Gastroesophageal sphincter (tissue), 4 donors: ENCODE data around the gene CAVIN2. TPM values are rescaled to one million over a fixed set of nuclear protein-coding genes. Genes with fewer than 3 reads are reported as not detected.
"Not testable (repeated sequence)": the region's sequence is repeated elsewhere in the genome, so short reads cannot be mapped to it uniquely, and the experiment has no call there.

Experiments
- ATAC-seq: fragments of 150-250 bp; one replicate; pipeline ENCODE4 v1.9.1; 2016; ENCODE audit warnings: mild to moderate bottlenecking, moderate library complexity
- H3K27ac ChIP-seq, 4 donors: fragments of 200-600 bp; sonication (generic) in 3 of 4; 1 replicate in 3 of 4; 2 replicates in 1 of 4; pipeline ENCODE4 v1.5.1; 2016 to 2019
- H3K27me3 ChIP-seq: fragments of 200-600 bp; sonication (generic); one replicate; pipeline ENCODE4 v1.5.1; 2019
- H3K36me3 ChIP-seq, 2 donors: fragments of 200-600 bp; sonication (generic); one replicate each; pipeline ENCODE4 v1.5.1; 2019; ENCODE audit warnings: control low read depth in 1 of 2
- H3K4me1 ChIP-seq, 3 donors: fragments of 200-600 bp; sonication (generic); 1 replicate in 2 of 3; 2 replicates in 1 of 3; pipeline ENCODE4 v1.5.1; 2016 to 2019; ENCODE audit warnings: control low read depth in 2 of 3
- H3K4me3 ChIP-seq, 2 donors: fragments of 200-600 bp; sonication (generic); one replicate each; pipeline ENCODE4 v1.5.1; 2019; ENCODE audit warnings: mild to moderate bottlenecking in 1 of 2, moderate library complexity in 1 of 2
- H3K9me3 ChIP-seq, 3 donors: fragments of 200-600 bp; sonication (generic); one replicate each; pipeline ENCODE4 v1.5.1; 2017 to 2019; ENCODE audit warnings: control low read depth in 2 of 3
- CTCF ChIP-seq, 4 experiments: fragments of 200-600 bp in 2 of 4; fragments of 450-650 bp in 2 of 4; sonication (generic) in 1 of 4; IDR thresholded peaks; one replicate each; pipeline ENCODE4 v1.5.1; 2017 to 2019; ENCODE audit warnings: antibody characterized with exemption in 4 of 4, mild to moderate bottlenecking in 2 of 4, moderate library complexity in 2 of 4
- EP300 ChIP-seq: sonication (generic); formaldehyde crosslinking; IDR thresholded peaks from one replicate; pipeline ENCODE4 v1.6.1; 2017; ENCODE audit warnings: antibody characterized with exemption, mild to moderate bottlenecking
- POLR2A ChIP-seq, 2 donors: fragments of 450-650 bp; IDR thresholded peaks; one replicate each; pipeline ENCODE4 v1.6.1; 2017; ENCODE audit warnings: antibody characterized with exemption in 2 of 2, mild to moderate bottlenecking in 2 of 2, moderate library complexity in 1 of 2
- POLR2AphosphoS5 ChIP-seq: sonication (generic); formaldehyde crosslinking; IDR thresholded peaks from one replicate; pipeline ENCODE4 v1.6.1; 2017; ENCODE audit warnings: antibody characterized with exemption
- WGBS, 2 donors: methylation state at CpG; one replicate each; pipeline ENCODE4 v1.1.5; 2018; ENCODE audit warnings: low coverage in 1 of 2; 5-methylcytosine and 5-hydroxymethylcytosine counted together
- total RNA-seq, 4 donors: library from RNA; depleted of rRNA; stranded (reverse); fragments of >200 nt; gene quantifications; one replicate each; pipeline ENCODE4 v1.1.0, GENCODE V29; 2016

CAVIN2 gene
- total RNA-seq, 4 donors from 2014 or later, result 72.8 to 192 (median 129) TPM

DNA sequence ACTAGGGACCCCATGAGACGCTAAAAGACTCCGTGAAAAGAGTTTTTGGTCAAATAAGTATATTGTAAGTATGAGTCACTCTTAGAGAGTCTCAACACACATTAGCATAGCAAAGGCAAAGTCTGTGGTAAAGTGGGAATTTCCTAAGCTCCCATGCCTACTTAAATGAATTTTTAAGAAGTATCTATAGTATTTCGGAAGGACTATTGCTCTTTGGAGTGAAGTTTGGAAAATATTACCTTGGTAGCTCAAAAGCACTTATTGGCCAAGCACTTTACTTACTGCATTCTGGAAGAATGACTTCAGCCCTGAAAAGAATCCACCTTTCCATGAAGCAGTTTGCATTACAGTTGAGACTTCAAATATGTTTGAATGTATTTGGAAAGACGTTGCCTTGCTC lies 57.1 kb downstream of the CAVIN2 start:
- Histone ChIP-seq H3K27me3 (no peaks in the 10 kb centered on the region), H3K36me3 (no peaks in the 10 kb centered on the region), H3K9me3 (peaks cover 0 to 7% (median 0%) of the 10 kb centered on the region in 3 donors), H3K27ac (no peak overlapping the region), H3K4me1 (no peaks in the 10 kb centered on the region), H3K4me3 (no peak overlapping the region)
- WGBS, 2 donors, result 70 to 71% methylated on average over 4 of the region's 4 CpGs
- TF ChIP-seq POLR2AphosphoS5 (no peak), CTCF (IDR thresholded peaks at IDR 0.05) (no peak), POLR2A (IDR thresholded peaks at IDR 0.05) (no peak), EP300 (no peak)
- ATAC-seq, result no peak

GRCh38 chr2:191786694-191787093 lies 60.2 kb downstream of the CAVIN2 start:
- Histone ChIP-seq H3K4me1 (no peaks in the 10 kb centered on the region), H3K27me3 (no peaks in the 10 kb centered on the region), H3K36me3 (no peaks in the 10 kb centered on the region), H3K27ac (no peak overlapping the region), H3K4me3 (no peak overlapping the region), H3K9me3 (no peaks in the 10 kb centered on the region)
- ATAC-seq, result no peak
- 43 to 45% methylated on average over 1 of the region's 1 CpG for WGBS, 2 donors
- TF ChIP-seq CTCF (IDR thresholded peaks at IDR 0.05) (no peak), POLR2AphosphoS5 (no peak), EP300 (no peak), POLR2A (IDR thresholded peaks at IDR 0.05) (no peak)

DNA sequence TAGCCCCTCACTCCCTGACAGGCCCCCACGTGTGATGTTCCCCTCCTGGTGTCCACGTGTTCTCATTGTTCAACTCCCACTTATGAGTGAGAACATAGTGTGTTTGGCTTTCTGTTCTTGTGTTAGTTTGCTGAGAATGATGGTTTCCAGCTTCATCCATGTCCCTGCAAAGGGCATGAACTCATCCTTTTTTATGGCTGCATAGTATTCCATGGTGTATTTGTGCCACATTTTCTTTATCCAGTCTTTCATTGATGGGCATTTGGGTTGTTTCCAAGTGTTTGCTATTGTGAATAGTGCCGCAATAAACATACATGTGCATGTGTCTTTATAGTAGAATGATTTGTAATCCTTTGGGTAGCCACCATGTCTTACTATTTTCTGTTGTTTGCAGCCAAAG lies 61.2 kb downstream of the CAVIN2 start:
- H3K27me3 ChIP-seq, H3K4me1 ChIP-seq, H3K4me3 ChIP-seq, H3K9me3 ChIP-seq, H3K27ac ChIP-seq, ATAC-seq, H3K36me3 ChIP-seq: not testable (repeated sequence)
- WGBS, 2 donors, result 94% methylated on average over 3 of the region's 3 CpGs; no CpG with 5 or more reads in 1 of the 2 donors

Other genes with a start within 250 kb of the CAVIN2 start
- gene NABP1, start 169.0 kb downstream of the CAVIN2 start, total RNA-seq, result 10 to 100 TPM in 2 of 4 donors, 1 to 10 TPM in 2; 2.8 to 30.7 (median 7.9) TPM